ENCODE data around the gene RNF2.

The RNF2 gene

DNA sequence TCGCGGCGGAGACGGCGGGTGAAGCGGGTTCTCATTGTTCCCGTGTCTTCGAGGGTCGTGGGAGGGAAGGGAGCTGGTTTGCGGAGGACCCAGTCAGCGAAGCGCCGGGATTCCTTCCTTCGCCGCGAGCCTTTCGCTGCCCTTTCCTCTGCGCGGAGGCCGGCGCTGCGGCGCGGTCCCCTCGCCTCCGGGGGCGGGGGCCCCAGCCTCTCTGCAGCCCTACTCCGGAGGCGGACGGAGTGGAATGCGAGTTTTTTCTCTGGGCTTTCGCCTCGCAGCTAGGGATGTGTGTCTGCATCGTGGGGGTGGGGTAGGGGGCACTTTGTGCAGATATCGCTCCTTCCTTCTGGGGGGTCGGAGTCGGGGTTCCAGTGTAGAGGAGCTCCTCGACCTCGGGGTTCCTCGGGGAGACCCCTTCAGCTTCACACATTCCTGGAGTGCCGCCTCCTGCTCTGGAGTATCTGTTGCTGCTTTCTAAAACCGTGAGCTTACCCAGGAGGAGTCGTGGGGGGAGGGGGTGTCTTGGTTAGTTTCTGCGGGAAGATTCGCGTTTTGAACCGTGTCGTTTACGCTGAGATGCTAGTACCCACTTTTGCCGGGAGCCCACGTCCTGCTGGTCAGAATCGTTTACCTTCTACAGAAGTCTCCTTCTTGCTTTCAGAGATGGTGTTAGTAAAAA lies 595 bp downstream of the RNF2 start:
- H3K27me3 Mint-ChIP-seq (ENCODE audit: low read depth), result no peaks in the 10 kb centered on the region
- peak overlapping the region; percentile 77 to 93 (median 91) for H3K27ac Mint-ChIP-seq
- TF ChIP-seq CTCF (IDR thresholded peaks at IDR 0.05; ENCODE audit: unreplicated experiment in 3 of 3), result no peak
- H3K36me3 Mint-ChIP-seq (ENCODE audit: low read depth), result peaks cover 7% of the 10 kb centered on the region
- peaks cover 44% of the 10 kb centered on the region for H3K4me1 Mint-ChIP-seq
- H3K9me3 Mint-ChIP-seq, result no peaks in the 10 kb centered on the region
- H3K4me3 Mint-ChIP-seq, result peak overlapping the region; percentile 94 to 99 (median 96)

DNA sequence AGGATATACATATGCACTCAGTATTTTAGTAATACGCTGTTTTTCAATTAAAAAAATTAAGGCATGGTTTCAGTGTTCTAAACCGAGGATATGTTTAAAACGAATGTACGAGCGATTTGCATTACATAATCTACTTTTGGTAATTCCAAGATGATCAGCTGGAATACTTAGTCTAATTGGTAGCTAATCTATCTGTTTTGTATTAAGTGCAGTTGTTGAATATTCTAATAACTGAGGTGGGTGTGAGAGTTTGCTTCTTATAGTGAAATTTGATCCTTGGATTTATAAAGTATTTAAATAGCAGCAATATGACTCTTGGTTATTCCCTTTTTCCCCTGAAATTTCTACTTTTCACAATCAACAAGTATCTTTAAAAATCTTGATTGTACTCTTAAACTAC lies 1.3 kb downstream of the RNF2 start:
- Mint-ChIP-seq H3K27me3 (ENCODE audit: low read depth) (no peaks in the 10 kb centered on the region), H3K27ac (peak overlapping the region; percentile 77 to 93 (median 91)), H3K36me3 (ENCODE audit: low read depth) (peaks cover 12% of the 10 kb centered on the region), H3K4me1 (peaks cover 49% of the 10 kb centered on the region), H3K4me3 (peak overlapping the region; percentile 94 to 99 (median 96)), H3K9me3 (no peaks in the 10 kb centered on the region)
- no peak for TF ChIP-seq CTCF (IDR thresholded peaks at IDR 0.05; ENCODE audit: unreplicated experiment in 3 of 3)

DNA sequence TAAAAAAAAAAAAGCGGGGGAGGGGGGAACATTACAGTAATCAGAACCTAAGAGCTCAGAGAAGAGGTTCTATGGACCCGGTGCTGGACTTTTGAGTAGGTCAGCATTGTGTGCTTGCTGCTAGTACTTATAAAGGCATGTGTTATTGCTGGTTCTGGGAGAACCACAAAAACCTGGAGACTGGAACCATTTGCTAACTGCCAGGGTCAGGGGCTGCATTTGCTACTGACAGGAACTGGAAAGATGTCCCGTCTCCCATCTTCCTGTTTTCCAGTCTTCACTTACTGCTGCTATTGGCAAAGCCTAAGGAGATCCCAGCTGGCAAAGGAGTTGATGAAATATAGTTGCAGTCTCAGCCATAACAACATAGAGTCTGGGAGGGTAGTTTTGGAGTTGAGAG lies 4.3 kb downstream of the RNF2 start:
- TF ChIP-seq CTCF (IDR thresholded peaks at IDR 0.05; ENCODE audit: unreplicated experiment in 3 of 3), result no peak
- H3K9me3 Mint-ChIP-seq, result no peaks in the 10 kb centered on the region
- H3K4me1 Mint-ChIP-seq, result peaks cover 49% of the 10 kb centered on the region
- H3K27me3 Mint-ChIP-seq (ENCODE audit: low read depth), result no peaks in the 10 kb centered on the region
- H3K36me3 Mint-ChIP-seq (ENCODE audit: low read depth), result peaks cover 27% of the 10 kb centered on the region
- peak overlapping the region in 1 of 3 experiments; percentile 6 for H3K27ac Mint-ChIP-seq
- H3K4me3 Mint-ChIP-seq, result peak overlapping the region in 1 of 3 experiments; percentile 14

DNA sequence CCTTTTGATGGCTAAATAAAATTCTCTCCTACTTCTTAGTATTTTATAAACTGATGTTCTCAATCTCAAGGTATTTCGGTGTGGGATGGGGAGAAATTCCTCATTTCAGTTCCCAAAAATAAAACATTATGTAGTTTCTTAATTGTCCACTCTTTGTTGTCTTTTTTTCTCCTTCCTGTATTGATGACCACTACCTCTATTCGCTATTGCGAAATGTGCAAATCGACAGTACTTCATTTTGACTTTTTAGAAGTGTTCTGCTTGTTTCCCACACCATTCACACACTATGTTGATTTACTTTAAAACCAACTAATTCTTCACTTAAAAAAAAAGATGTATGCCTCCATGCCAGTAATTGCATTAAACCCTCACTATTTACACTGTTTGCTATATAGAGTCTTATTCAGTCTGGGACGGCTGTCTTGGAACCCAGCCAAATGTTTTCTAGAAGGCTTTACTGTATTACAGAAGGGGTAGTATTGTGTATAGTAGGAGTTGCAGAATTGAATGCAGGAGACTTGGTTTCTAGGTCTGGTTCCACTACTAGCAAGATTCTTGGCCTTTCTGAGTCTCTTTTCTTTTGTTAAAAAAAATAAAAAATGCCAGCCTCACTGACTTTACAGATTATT lies 5.6 kb downstream of the RNF2 start:
- Mint-ChIP-seq H3K4me1 (peaks cover 49% of the 10 kb centered on the region), H3K36me3 (ENCODE audit: low read depth) (peaks cover 31% of the 10 kb centered on the region), H3K4me3 (no peak overlapping the region), H3K27ac (no peak overlapping the region), H3K27me3 (ENCODE audit: low read depth) (no peaks in the 10 kb centered on the region), H3K9me3 (no peaks in the 10 kb centered on the region)
- TF ChIP-seq CTCF (IDR thresholded peaks at IDR 0.05; ENCODE audit: unreplicated experiment in 3 of 3), result no peak

DNA sequence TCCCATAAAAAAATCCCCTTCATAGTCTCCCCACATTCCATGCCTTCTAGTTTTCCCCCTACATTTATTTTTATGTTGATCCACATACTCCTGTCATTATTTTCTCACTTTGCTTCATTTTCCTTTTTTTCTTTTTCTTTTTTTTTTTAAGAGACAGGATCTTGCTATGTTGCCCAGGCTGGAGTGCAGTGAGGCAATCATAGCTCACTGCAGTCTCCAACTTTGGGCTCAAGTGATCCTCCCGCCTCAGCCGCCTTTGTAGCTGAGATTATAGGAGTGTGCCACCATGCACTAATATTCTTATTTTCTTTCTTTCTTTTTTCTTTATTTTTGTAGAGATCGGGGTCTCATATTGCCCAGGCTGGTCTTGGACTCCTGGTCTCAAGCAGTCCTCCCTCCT lies 7.8 kb downstream of the RNF2 start:
- Mint-ChIP-seq H3K27me3 (ENCODE audit: low read depth) (no peaks in the 10 kb centered on the region), H3K4me3 (no peak overlapping the region), H3K9me3 (no peaks in the 10 kb centered on the region), H3K36me3 (ENCODE audit: low read depth) (peaks cover 35% of the 10 kb centered on the region), H3K4me1 (peaks cover 36% of the 10 kb centered on the region), H3K27ac (no peak overlapping the region)
- no peak for TF ChIP-seq CTCF (IDR thresholded peaks at IDR 0.05; ENCODE audit: unreplicated experiment in 3 of 3)

Data from nephron (organoid).